H1 (cell line): ENCODE results near the gene CDK12. TPM values are rescaled to one million over a fixed set of nuclear protein-coding genes. Genes with fewer than 3 reads are reported as not detected.

Source experiments
- CTCF ChIA-PET: fragments of 300-600 bp; sonication (Branson Sonifier 250); formaldehyde crosslinking; loops from one replicate; lab custom pipeline; 2021; ENCODE audit not compliant: partially characterized antibody; lab: Charles Lee
- POLR2A ChIA-PET: fragments of 300-600 bp; sonication (Branson Sonifier 250); formaldehyde crosslinking; loops from one replicate; lab custom pipeline; 2021; ENCODE audit warnings: inconsistent platforms; ENCODE audit not compliant: partially characterized antibody; lab: Charles Lee
- DNase-seq, 2 experiments: peaks; one replicate each; pipeline versions ENCODE4 v3.0.0 to v3.0.0-alpha.2; 2010 to 2022; ENCODE audit warnings: low spot score in 2 of 2, low read depth in 1 of 2, mixed read lengths in 1 of 2
- FAIRE-seq: peaks from 2 replicates; lab custom pipeline; 2011; peaks lifted over from hg19 to GRCh38; lab: Jason Lieb, UNC
- H2AFZ ChIP-seq: 2 replicates; pipeline ENCODE4 v1.8.1; 2012; ENCODE audit warnings: low read length, inconsistent platforms
- H2AK5ac ChIP-seq: 2 replicates; pipeline ENCODE4 v1.6.1; 2013; ENCODE audit warnings: low read depth, low read length
- H2BK120ac ChIP-seq: replicated peaks from 2 replicates; pipeline ENCODE3; 2013; ENCODE audit warnings: low read depth, low read length, inconsistent platforms
- H2BK12ac ChIP-seq: 2 replicates; pipeline ENCODE4 v1.6.1; 2013; ENCODE audit warnings: low read depth, low read length
- H2BK15ac ChIP-seq: 2 replicates; pipeline ENCODE4 v1.6.1; 2013; ENCODE audit warnings: low read length
- H2BK20ac ChIP-seq: 2 replicates; pipeline ENCODE4 v1.6.1; 2013; ENCODE audit warnings: low read length
- H2BK5ac ChIP-seq: 2 replicates; pipeline ENCODE4 v1.6.1; 2013; ENCODE audit warnings: low read depth, low read length
- H3K14ac ChIP-seq: 2 replicates; pipeline ENCODE4 v1.6.1; 2013; ENCODE audit warnings: inconsistent platforms; ENCODE audit not compliant: insufficient read length
- H3K18ac ChIP-seq: 2 replicates; pipeline ENCODE4 v1.6.1; 2013; ENCODE audit warnings: low read length; ENCODE audit errors: extremely low read depth
- H3K23ac ChIP-seq: 2 replicates; pipeline ENCODE4 v1.6.1; 2013; ENCODE audit warnings: inconsistent platforms; ENCODE audit not compliant: insufficient read length
- H3K23me2 ChIP-seq: 2 replicates; pipeline ENCODE4 v1.6.1; 2013; ENCODE audit warnings: low read depth, low read length
- H3K27ac ChIP-seq: 2 replicates; pipeline ENCODE4 v1.6.1; 2011; ENCODE audit warnings: low read depth, low read length, inconsistent platforms
- H3K27me3 ChIP-seq, 4 experiments: replicated peaks in 1 of 4; 1 replicate in 1 of 4; 2 replicates in 3 of 4; pipeline versions ENCODE4 v1.6.1 to v1.8.1; 2011 to 2013; ENCODE audit warnings: low read length in 3 of 4, mild to moderate bottlenecking in 3 of 4, inconsistent platforms in 2 of 4, mixed read lengths in 2 of 4, moderate library complexity in 1 of 4; ENCODE audit not compliant: control insufficient read depth in 3 of 4, insufficient read depth in 3 of 4; ENCODE audit errors: extremely low read depth in 1 of 4
- H3K36me3 ChIP-seq, 4 experiments: 2 replicates each; pipeline versions ENCODE4 v1.6.1 to v1.8.1; 2011 to 2013; ENCODE audit warnings: mild to moderate bottlenecking in 4 of 4, low read length in 3 of 4, moderate library complexity in 2 of 4, control low read depth in 1 of 4, inconsistent platforms in 1 of 4; ENCODE audit not compliant: insufficient read depth in 4 of 4, control insufficient read depth in 2 of 4
- H3K4ac ChIP-seq: replicated peaks from 2 replicates; pipeline ENCODE3; 2013; ENCODE audit warnings: low read length, low read depth, mixed read lengths, inconsistent platforms; ENCODE audit not compliant: insufficient read length
- H3K4me1 ChIP-seq, 4 experiments: replicated peaks in 1 of 4; 1 replicate in 1 of 4; 2 replicates in 3 of 4; pipeline versions ENCODE4 v1.6.1 to v1.8.1; 2011 to 2013; ENCODE audit warnings: low read length in 3 of 4, inconsistent platforms in 2 of 4, mixed read lengths in 1 of 4; ENCODE audit not compliant: insufficient read depth in 4 of 4, control insufficient read depth in 3 of 4
- H3K4me2 ChIP-seq, 2 experiments: 2 replicates each; pipeline versions ENCODE4 v1.6.1 to v1.8.1; 2011 to 2013; ENCODE audit warnings: low read depth in 2 of 2, low read length in 2 of 2, control low read depth in 1 of 2, inconsistent platforms in 1 of 2, mild to moderate bottlenecking in 1 of 2; ENCODE audit not compliant: insufficient read depth in 1 of 2
- H3K4me3 ChIP-seq, 4 experiments: fragments of 200-600, 300-600 bp in 1 of 4; sonication (generic), shearing (Covaris generic), sonication (Bioruptor Twin) in 1 of 4; 2 replicates each; pipeline versions ENCODE4 v1.5.1 to v1.8.1; 2011 to 2016; ENCODE audit warnings: low read length in 4 of 4, low read depth in 3 of 4, control low read depth in 2 of 4, inconsistent platforms in 2 of 4, mild to moderate bottlenecking in 2 of 4, mixed read lengths in 1 of 4, moderate library complexity in 1 of 4; ENCODE audit not compliant: insufficient read depth in 2 of 4; ENCODE audit errors: extremely low read depth in 1 of 4
- H3K56ac ChIP-seq: replicated peaks from 2 replicates; pipeline ENCODE3; 2013; ENCODE audit warnings: low read depth, mild to moderate bottlenecking, mixed read lengths, low read length, inconsistent platforms; ENCODE audit not compliant: insufficient read length
- H3K79me1 ChIP-seq: 2 replicates; pipeline ENCODE4 v1.6.1; 2013; ENCODE audit warnings: low read depth, low read length, control low read depth
- H3K79me2 ChIP-seq, 2 experiments: 2 replicates each; pipeline versions ENCODE4 v1.6.1 to v1.8.1; 2012 to 2013; ENCODE audit warnings: low read length in 2 of 2, mild to moderate bottlenecking in 2 of 2, inconsistent platforms in 1 of 2; ENCODE audit not compliant: insufficient read depth in 2 of 2, control insufficient read depth in 1 of 2
- H3K9ac ChIP-seq, 4 experiments: replicated peaks in 1 of 4; 1 replicate in 1 of 4; 2 replicates in 3 of 4; pipeline versions ENCODE4 v1.6.1 to v1.8.1; 2011 to 2013; ENCODE audit warnings: low read depth in 3 of 4, low read length in 3 of 4, control low read depth in 2 of 4, mild to moderate bottlenecking in 2 of 4, moderate library complexity in 2 of 4, inconsistent platforms in 1 of 4; ENCODE audit errors: extremely low read depth in 1 of 4
- H3K9me3 ChIP-seq, 2 experiments: 2 replicates each; pipeline versions ENCODE4 v1.6.1 to v1.8.1; 2012 to 2013; ENCODE audit warnings: mild to moderate bottlenecking in 2 of 2, moderate library complexity in 2 of 2, control low read depth in 1 of 2, inconsistent platforms in 1 of 2, low read depth in 1 of 2, low read length in 1 of 2, mixed read lengths in 1 of 2; ENCODE audit not compliant: insufficient read depth in 2 of 2
- H4K20me1 ChIP-seq, 2 experiments: replicated peaks in 1 of 2; 2 replicates each; pipeline versions ENCODE3 to v1.8.1; 2011 to 2013; ENCODE audit warnings: inconsistent platforms in 2 of 2, low read length in 2 of 2, mild to moderate bottlenecking in 1 of 2; ENCODE audit not compliant: insufficient read depth in 2 of 2, control insufficient read depth in 1 of 2
- H4K5ac ChIP-seq: 2 replicates; pipeline ENCODE4 v1.6.1; 2013; ENCODE audit warnings: low read length, low read depth, mixed read lengths, inconsistent platforms; ENCODE audit not compliant: insufficient read length
- H4K8ac ChIP-seq: 2 replicates; pipeline ENCODE4 v1.8.0; 2013; ENCODE audit warnings: mild to moderate bottlenecking, moderate library complexity, low read length, inconsistent platforms; ENCODE audit not compliant: insufficient read depth; ENCODE audit errors: extremely low read depth
- H4K91ac ChIP-seq: replicated peaks from 2 replicates; pipeline ENCODE3; 2013; ENCODE audit warnings: low read length, mixed read lengths, inconsistent platforms; ENCODE audit not compliant: insufficient read length
- CBX8 ChIP-seq: fragments of 300-800, 300-1000 bp; sonication (generic); IDR thresholded peaks from 2 replicates; pipeline ENCODE4 v1.7.1; 2016; ENCODE audit warnings: low read depth, low read length, borderline replicate concordance
- CEBPB ChIP-seq: IDR thresholded peaks from 2 replicates; pipeline ENCODE4 v1.6.1; 2012; ENCODE audit warnings: low read depth, low read length
- CREB1 ChIP-seq: IDR thresholded peaks from 2 replicates; pipeline ENCODE4 v1.6.1; 2012; ENCODE audit warnings: inconsistent platforms
- EGR1 ChIP-seq: IDR thresholded peaks from 2 replicates; pipeline ENCODE4 v1.6.1; 2011; ENCODE audit warnings: low read depth, low read length, borderline replicate concordance
- JUN ChIP-seq: IDR thresholded peaks from 2 replicates; pipeline ENCODE4 v1.6.1; 2011; ENCODE audit warnings: low read depth, mild to moderate bottlenecking, improper control_type of control experiment, low read length
- KDM1A ChIP-seq: fragments of 200-600, 300-600 bp; sonication (generic); IDR thresholded peaks from 2 replicates; pipeline ENCODE4 v1.7.1; 2016; ENCODE audit warnings: mild to moderate bottlenecking, low read length, borderline replicate concordance
- MAX ChIP-seq: IDR thresholded peaks from 2 replicates; pipeline ENCODE4 v1.6.1; 2012; ENCODE audit warnings: inconsistent platforms
- PHF8 ChIP-seq: fragments of 200-600 bp; sonication (generic); conservative IDR thresholded peaks from 2 replicates; pipeline ENCODE4 v1.7.1; 2012; ENCODE audit warnings: low read depth, mild to moderate bottlenecking, inconsistent platforms, low read length, moderate library complexity
- RBBP5 ChIP-seq: IDR thresholded peaks from 2 replicates; pipeline ENCODE4 v1.7.1; 2012; ENCODE audit warnings: low read depth, mild to moderate bottlenecking, inconsistent platforms, low read length, moderate library complexity, borderline replicate concordance
- RFX5 ChIP-seq: IDR thresholded peaks from 2 replicates; pipeline ENCODE4 v1.6.1; 2011; ENCODE audit warnings: low read depth, low read length, improper control_type of control experiment, borderline replicate concordance
- RXRA ChIP-seq: IDR thresholded peaks from 2 replicates; pipeline ENCODE4 v1.6.1; 2011; ENCODE audit warnings: low read depth, mild to moderate bottlenecking, low read length, moderate library complexity; ENCODE audit not compliant: insufficient read depth
- SIN3A ChIP-seq, 2 experiments: IDR thresholded peaks in 1 of 2; conservative IDR thresholded peaks in 1 of 2; 2 replicates each; pipeline ENCODE4 v1.6.1; 2011 to 2012; ENCODE audit warnings: low read length in 2 of 2, improper control_type of control experiment in 1 of 2, low read depth in 1 of 2, mild to moderate bottlenecking in 1 of 2
- SP2 ChIP-seq: IDR thresholded peaks from 2 replicates; pipeline ENCODE4 v1.6.1; 2012; ENCODE audit warnings: mild to moderate bottlenecking, low read length, inconsistent platforms
- SP4 ChIP-seq: IDR thresholded peaks from 2 replicates; pipeline ENCODE4 v1.6.1; 2012; ENCODE audit warnings: low read length, inconsistent platforms
- TAF7 ChIP-seq: optimal IDR thresholded peaks from 2 replicates; pipeline ENCODE3; 2011; ENCODE audit warnings: low read depth, mild to moderate bottlenecking, inconsistent platforms, low read length, moderate library complexity, borderline replicate concordance
- WGBS, 2 experiments: shearing (Covaris generic) in 1 of 2; methylation state at CpG; one replicate each; pipeline versions ENCODE4 v1.1.6 to v1.1.7; 2013 to 2015; ENCODE audit warnings: low lambda C conversion rate in 2 of 2, mixed read lengths in 2 of 2, inconsistent platforms in 1 of 2, low coverage in 1 of 2, missing lambda C conversion rate in 1 of 2; ENCODE audit not compliant: insufficient replicate concordance in 2 of 2, insufficient coverage in 1 of 2, insufficient read length in 1 of 2; ENCODE audit errors: extremely low coverage in 1 of 2, missing lambda C conversion rate in 1 of 2; 5-methylcytosine and 5-hydroxymethylcytosine counted together
- polyA plus RNA-seq, 7 experiments: library from polyadenylated mRNA; depleted of rRNA in 3 of 7; stranded (reverse) in 5 of 7; unstranded in 2 of 7; fragments of >200 nt in 5 of 7; fragments of 200-250 nt in 2 of 7; gene quantifications; 1 replicate in 5 of 7; 2 replicates in 1 of 7; 4 replicates in 1 of 7; pipeline versions ENCODE4 v1.2.1 to v1.2.3, GENCODE V29; 2011 to 2013; ENCODE audit warnings: missing spikeins in 2 of 7, mixed read lengths in 2 of 7
- total RNA-seq: library from RNA; stranded (reverse); fragmentation: NEBNext Ultra II Directional; extraction: Animal tissue kit (Norgen Biotek cat#: 25700); gene quantifications from 2 replicates; pipeline ENCODE4 v1.2.1, GENCODE V29; 2021

CDK12 gene
- total and polyA plus RNA-seq, 2 of the 8 experiments (the other 6 are each of a cell fraction or from before 2014, with no cell fraction given): 14.8 to 70.3 TPM

GRCh38 chr17:39455919-39456318 is 5.4 kb upstream of the CDK12 start:
- no peaks in the 10 kb centered on the region for H3K27me3 ChIP-seq
- peaks cover 0 to 2% of the 10 kb centered on the region in 2 experiments; a peak in 1 of 4 replicates for H3K79me2 ChIP-seq
- H3K4me1 ChIP-seq: no peaks in the 10 kb centered on the region; a peak in 1 of 7 replicates
- H2BK15ac ChIP-seq: no peak overlapping the region
- ChIA-PET CTCF (no interaction called here), POLR2A (interaction anchor here (0.6 to 10.2 kb wide), 3 partner anchors 7 to 98 kb away, joined by 3 to 167 read pairs (median 4); partner anchors contain the start of gene CDK12)
- no peak overlapping the region for H3K4me3 ChIP-seq
- no peaks in the 10 kb centered on the region for H3K36me3 ChIP-seq
- H4K8ac ChIP-seq: no peak overlapping the region
- no peak for DNase-seq
- H3K18ac ChIP-seq: no peak overlapping the region
- H3K4ac ChIP-seq: no peak overlapping the region
- H3K56ac ChIP-seq: no peak overlapping the region
- no peak overlapping the region for H2BK12ac ChIP-seq
- no peak overlapping the region for H2AK5ac ChIP-seq
- H3K23me2 ChIP-seq: no peaks in the 10 kb centered on the region
- H3K79me1 ChIP-seq: no peaks in the 10 kb centered on the region
- H2BK120ac ChIP-seq: no peak overlapping the region
- no peak overlapping the region for H3K27ac ChIP-seq
- no peak overlapping the region for H3K14ac ChIP-seq
- no peaks in the 10 kb centered on the region for H3K9me3 ChIP-seq
- no peak for FAIRE-seq
- H4K5ac ChIP-seq: no peak overlapping the region
- no peak overlapping the region for H3K23ac ChIP-seq
- no peak overlapping the region for H2BK5ac ChIP-seq
- H2BK20ac ChIP-seq: no peak overlapping the region
- WGBS, 2 experiments: 89% methylated on average over 4 of the region's 4 CpGs; no CpG with 5 or more reads in 1 of the 2 experiments
- no peak overlapping the region for H4K91ac ChIP-seq
- no peak overlapping the region for H3K9ac ChIP-seq
- H3K4me2 ChIP-seq: no peak overlapping the region
- H4K20me1 ChIP-seq: no peaks in the 10 kb centered on the region
- no peak overlapping the region for H2AFZ ChIP-seq
- TF ChIP-seq SIN3A (conservative IDR thresholded peaks at IDR 0.05 in 1 of 2, IDR thresholded peaks at IDR 0.05 in 1 of 2; ENCODE audit: low read depth in 1 of 2, low read length in 2 of 2): no peak
- TF ChIP-seq TAF7: no peak
- no peak for TF ChIP-seq RXRA
- TF ChIP-seq KDM1A: no peak
- TF ChIP-seq JUN: no peak
- no peak for TF ChIP-seq EGR1
- TF ChIP-seq RBBP5: no peak
- no peak for TF ChIP-seq CEBPB
- TF ChIP-seq RFX5: no peak
- TF ChIP-seq CREB1: no peak
- no peak for TF ChIP-seq MAX
- TF ChIP-seq SP2: no peak
- TF ChIP-seq PHF8: no peak
- TF ChIP-seq SP4: no peak
- TF ChIP-seq CBX8: no peak
